GM12878 (cell line): ENCODE data around the gene DDIT4. TPM values are rescaled to one million over a fixed set of nuclear protein-coding genes. Genes with fewer than 3 reads are reported as not detected.

Experiments used
- ATAC-seq: fragments of 200-7000 bp; cut with Tn5 transposase; 3 replicates; pipeline ENCODE4 v1.9.1; 2020; ENCODE audit warnings: mild to moderate bottlenecking, moderate library complexity
- BruUV-seq: library from RNA; stranded (reverse); fragments of 400-500 nt; replicated peaks from 2 replicates; lab custom pipeline; 2021; lab: Mats Ljungman, UMichigan
- CTCF ChIA-PET: fragments of 300-600 bp; sonication (Branson Sonifier 250); formaldehyde crosslinking; extraction: SDS; loops from one replicate; lab custom pipeline; 2021; ENCODE audit warnings: inconsistent platforms; lab: Yijun Ruan, JAX
- POLR2A ChIA-PET: fragments of 350-600 bp; formaldehyde crosslinking; extraction: SDS; loops from one replicate; lab custom pipeline; 2021; ENCODE audit warnings: inconsistent platforms; lab: Charles Lee
- RAD21 ChIA-PET: fragments of 300-600 bp; sonication (Branson Sonifier 250); formaldehyde crosslinking; loops from one replicate; lab custom pipeline; 2023; ENCODE audit warnings: antibody characterized with exemption; ENCODE audit not compliant: unreplicated experiment; lab: Charles Lee
- SMC1A ChIA-PET: fragments of 300-600 bp; sonication (Branson Sonifier 250); formaldehyde crosslinking; loops from one replicate; lab custom pipeline; 2023; ENCODE audit not compliant: unreplicated experiment, uncharacterized antibody; lab: Charles Lee
- DNase-seq: peaks from one replicate; pipeline ENCODE4 v3.0.0-alpha.2; 2011; ENCODE audit warnings: low read depth, low spot score
- FAIRE-seq: peaks from 3 replicates; lab custom pipeline; 2011; peaks lifted over from hg19 to GRCh38; lab: Jason Lieb, UNC
- H2AFZ ChIP-seq: 2 replicates; pipeline ENCODE4 v1.6.0; 2011; ENCODE audit warnings: low read depth, low read length, control low read depth; ENCODE audit not compliant: control insufficient read depth
- H3K27ac ChIP-seq: 2 replicates; pipeline ENCODE4 v1.5.1; 2011; ENCODE audit warnings: control low read depth; ENCODE audit not compliant: control insufficient read depth, insufficient read depth
- H3K27me3 ChIP-seq, 2 experiments: replicated peaks in 1 of 2; 2 replicates each; pipeline versions ENCODE4 v1.6.0 to v1.6.1; 2011; ENCODE audit warnings: low read length in 1 of 2; ENCODE audit not compliant: control insufficient read depth in 2 of 2, insufficient read depth in 2 of 2
- H3K36me3 ChIP-seq, 2 experiments: 2 replicates each; pipeline ENCODE4 v1.5.1; 2011; ENCODE audit warnings: low read length in 1 of 2; ENCODE audit not compliant: control insufficient read depth in 2 of 2, insufficient read depth in 2 of 2
- H3K4me1 ChIP-seq: 2 replicates; pipeline ENCODE4 v1.6.1; 2011; ENCODE audit warnings: mild to moderate bottlenecking, low read length, moderate library complexity, mixed read lengths; ENCODE audit not compliant: control insufficient read depth, insufficient read depth
- H3K4me2 ChIP-seq: 2 replicates; pipeline ENCODE4 v1.6.0; 2011; ENCODE audit warnings: control low read depth; ENCODE audit not compliant: control insufficient read depth, insufficient read depth
- H3K4me3 ChIP-seq: fragments of 200-600 bp; sonication (generic); 2 replicates; pipeline ENCODE4 v1.5.1; 2016
- H3K79me2 ChIP-seq: 2 replicates; pipeline ENCODE4 v1.6.0; 2011; ENCODE audit warnings: low read length; ENCODE audit not compliant: control insufficient read depth, insufficient read depth
- H3K9ac ChIP-seq: 2 replicates; pipeline ENCODE4 v1.8.0; 2011; ENCODE audit warnings: low read length, control low read depth, mixed read lengths; ENCODE audit not compliant: control insufficient read depth, insufficient read depth
- H3K9me3 ChIP-seq: replicated peaks from 3 replicates; pipeline ENCODE4 v1.5.1; 2011; ENCODE audit warnings: mild to moderate bottlenecking, low read length; ENCODE audit not compliant: control insufficient read depth, insufficient read depth
- H4K20me1 ChIP-seq: 2 replicates; pipeline ENCODE4 v1.6.0; 2011; ENCODE audit not compliant: control insufficient read depth, insufficient read depth
- HDAC2 ChIP-seq: fragments of 200-600 bp; sonication (generic); IDR thresholded peaks from 2 replicates; pipeline ENCODE4 v1.6.1; 2017
- IKZF1 ChIP-seq: fragments of 450-650 bp; conservative IDR thresholded peaks from 2 replicates; pipeline ENCODE4 v1.6.1; 2017; ENCODE audit warnings: antibody characterized with exemption, mild to moderate bottlenecking
- SP1 ChIP-seq: IDR thresholded peaks from one replicate; pipeline ENCODE4 v1.6.1; 2011; ENCODE audit warnings: low read depth, low read length
- STAT3 ChIP-seq: IDR thresholded peaks from 2 replicates; pipeline ENCODE4 v1.6.1; 2011; ENCODE audit warnings: low read depth, low read length, improper control_type of control experiment
- TCF3 ChIP-seq: IDR thresholded peaks from 2 replicates; pipeline ENCODE4 v1.6.1; 2012; ENCODE audit warnings: low read depth, mild to moderate bottlenecking, low read length, borderline replicate concordance; ENCODE audit not compliant: insufficient read depth
- WGBS: methylation state at CpG from one replicate; pipeline ENCODE4 v1.1.6; 2016; ENCODE audit warnings: low lambda C conversion rate; ENCODE audit not compliant: insufficient replicate concordance, insufficient coverage; ENCODE audit errors: missing lambda C conversion rate; 5-methylcytosine and 5-hydroxymethylcytosine counted together
- in situ Hi-C: fragments of 300-500 bp; cut with MboI; formaldehyde crosslinking; loops from 9 replicates; pipeline ENCODE4 v1.14.3; 2018; ENCODE audit warnings: mixed read lengths
- intact Hi-C: fragments of 100-400 bp; cut with micrococcal nuclease; formaldehyde crosslinking; loops from one replicate; pipeline ENCODE4 v1.14.2; 2022; ENCODE audit not compliant: unreplicated experiment
- polyA plus RNA-seq, 11 experiments: library from polyadenylated mRNA; depleted of rRNA in 4 of 11; unstranded in 6 of 11; stranded (reverse) in 5 of 11; fragments of >200 nt; fragmentation: Nextera tagmentation in 4 of 11; fragmentation: Illumina TruSeq in 1 of 11; extraction: Ambion mirVana in 4 of 11; extraction: Trizol in 1 of 11; gene quantifications; 1 replicate in 1 of 11; 2 replicates in 10 of 11; pipeline versions ENCODE4 v1.2.1 to v1.2.3, GENCODE V29; 2011 to 2016; ENCODE audit warnings: inconsistent platforms in 2 of 11, missing spikeins in 2 of 11, low read depth in 1 of 11
- total RNA-seq, 4 experiments: library from RNA; depleted of rRNA in 3 of 4; stranded (reverse); fragments of >200 nt in 3 of 4; fragmentation: Illumina TruSeq in 1 of 4; extraction: Trizol in 1 of 4; gene quantifications; 2 replicates each; pipeline versions ENCODE4 v1.2.1 to v1.2.3, GENCODE V29; 2013 to 2021
- TF ChIP-seq, protein P1 (sequence below): IDR thresholded peaks from 2 replicates; pipeline ENCODE4 v1.6.1; 2012; ENCODE audit warnings: low read depth, low read length, improper control_type of control experiment

DDIT4 gene
- total and polyA plus RNA-seq, 10 of the 15 experiments (the other 5 are each of a cell fraction or from before 2014, with no cell fraction given), result 2.1 to 277 (median 183) TPM

DNA sequence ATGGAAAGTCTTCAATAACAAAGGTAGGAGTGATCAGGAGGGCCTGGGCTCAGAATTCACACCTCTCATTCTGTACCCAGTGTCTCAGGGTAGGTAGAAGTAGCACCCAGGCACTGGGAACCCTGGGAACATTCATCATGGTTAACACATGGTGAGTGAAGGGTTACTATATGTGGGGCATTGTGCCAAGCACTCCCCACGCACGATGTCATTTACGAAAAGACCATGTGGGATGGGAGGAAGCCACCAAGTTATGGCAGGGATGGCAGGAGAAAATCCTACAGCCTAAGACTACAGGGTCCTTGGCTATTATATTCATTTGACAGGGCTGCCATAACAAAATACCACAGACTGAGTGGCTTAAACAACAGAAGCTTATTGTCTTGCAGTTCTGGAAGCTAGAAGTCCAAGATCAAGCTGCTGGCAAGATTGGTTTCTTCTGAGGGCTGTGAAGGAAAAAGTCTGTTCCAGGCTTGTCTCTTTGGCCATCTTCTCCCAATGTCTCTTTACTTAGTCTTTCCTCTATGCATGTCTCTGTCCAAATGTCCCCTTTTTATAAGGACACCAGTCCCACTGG lies 27.7 kb upstream of the DDIT4 start:
- H2AFZ ChIP-seq, result no peak overlapping the region
- ChIA-PET SMC1A (interaction anchor here (0.7 to 21.0 kb wide), 14 partner anchors 10 to 113 kb away, joined by 3 to 275 read pairs (median 10); partner anchors contain the start of genes ANAPC16, ASCC1 and DDIT4), RAD21 (interaction anchor here (1.1 to 10.5 kb wide), 10 partner anchors 13 to 197 kb away, joined by 3 to 185 read pairs (median 8); partner anchors contain the start of gene DDIT4), CTCF (interaction anchor here (0.7 to 4.0 kb wide), 11 partner anchors 8 to 197 kb away, joined by 3 to 27 read pairs (median 5); no protein-coding TSS in a partner anchor)
- no peaks in the 10 kb centered on the region for H3K27me3 ChIP-seq
- intact Hi-C loops, result no loop called here
- no TSS peak for BruUV-seq
- FAIRE-seq, result no peak
- H3K4me3 ChIP-seq, result no peak overlapping the region
- H3K4me1 ChIP-seq, result peaks cover 70% of the 10 kb centered on the region
- no peaks in the 10 kb centered on the region for H3K79me2 ChIP-seq
- WGBS, result 97% methylated on average over 3 of the region's 3 CpGs
- H3K9me3 ChIP-seq, result no peaks in the 10 kb centered on the region
- H3K27ac ChIP-seq, result 0 out of 2 replicates have a peak overlapping the region, but pooled peaks have one; percentile 26
- no peak overlapping the region for H3K4me2 ChIP-seq
- no peak overlapping the region for H3K9ac ChIP-seq
- DNase-seq, result no peak
- H3K36me3 ChIP-seq, result no peaks in the 10 kb centered on the region
- no peak for ATAC-seq
- no peaks in the 10 kb centered on the region for H4K20me1 ChIP-seq
- TF ChIP-seq IKZF1 (0 out of 2 replicates have a peak, but pooled peaks have one; percentile 8), STAT3 (no peak), HDAC2 (no peak), TCF3 (no peak), SP1 (no peak)
- TF ChIP-seq, protein P1, sequence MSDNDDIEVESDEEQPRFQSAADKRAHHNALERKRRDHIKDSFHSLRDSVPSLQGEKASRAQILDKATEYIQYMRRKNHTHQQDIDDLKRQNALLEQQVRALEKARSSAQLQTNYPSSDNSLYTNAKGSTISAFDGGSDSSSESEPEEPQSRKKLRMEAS, result no peak
- TF ChIP-seq, all 136 proteins: peak for 1
- POLR2A ChIA-PET, result interaction anchor here (0.6 to 8.0 kb wide), 13 partner anchors 8 to 364 kb away, joined by 3 to 113 read pairs (median 14); partner anchors contain the start of genes ANAPC16, ASCC1 and DDIT4
- in situ Hi-C loops, result no loop called here
